RWPE2 (cell line): Measurements from ENCODE around the gene CNTLN.

Experiments
- ATAC-seq: fragments of 200-7000 bp; cut with Tn5 transposase; 3 replicates; pipeline ENCODE4 v1.9.1; 2021; ENCODE audit warnings: low read depth
- DNase-seq: peaks from one replicate; pipeline ENCODE4 v3.0.0-alpha.2; 2020; ENCODE audit warnings: low spot score
- H3K27ac ChIP-seq: fragments of 450-650 bp; 2 replicates; pipeline ENCODE4 v1.5.1; 2017; ENCODE audit warnings: mild to moderate bottlenecking; ENCODE audit not compliant: poor library complexity, severe bottlenecking
- H3K27me3 ChIP-seq: fragments of 250-450 bp; sonication (Bioruptor Pico); 2 replicates; pipeline ENCODE4 v1.5.1; 2021; ENCODE audit warnings: mild to moderate bottlenecking, moderate library complexity; ENCODE audit not compliant: insufficient read depth, poor library complexity, severe bottlenecking
- H3K36me3 ChIP-seq: fragments of 250-450 bp; sonication (Bioruptor Pico); 2 replicates; pipeline ENCODE4 v1.5.1; 2020; ENCODE audit warnings: low read depth, mild to moderate bottlenecking, moderate library complexity
- H3K4me1 ChIP-seq: fragments of 250-450 bp; sonication (Bioruptor Pico); 2 replicates; pipeline ENCODE4 v1.5.1; 2021; ENCODE audit warnings: mild to moderate bottlenecking, moderate library complexity; ENCODE audit not compliant: insufficient read depth, poor library complexity, severe bottlenecking
- H3K4me3 ChIP-seq: fragments of 250-450 bp; sonication (Bioruptor Pico); 2 replicates; pipeline ENCODE4 v1.5.1; 2021; ENCODE audit warnings: mild to moderate bottlenecking, moderate library complexity; ENCODE audit not compliant: severe bottlenecking
- H3K9me3 ChIP-seq: fragments of 250-450 bp; sonication (Bioruptor Pico); 2 replicates; pipeline ENCODE4 v1.5.1; 2021; ENCODE audit warnings: mild to moderate bottlenecking, moderate library complexity; ENCODE audit not compliant: severe bottlenecking
- TF ChIP-seq, protein P1 (sequence below): fragments of 450-650 bp; IDR thresholded peaks from one replicate; pipeline ENCODE4 v1.5.1; 2017; ENCODE audit warnings: mild to moderate bottlenecking, moderate library complexity; ENCODE audit not compliant: poor library complexity, severe bottlenecking

CNTLN gene

DNA sequence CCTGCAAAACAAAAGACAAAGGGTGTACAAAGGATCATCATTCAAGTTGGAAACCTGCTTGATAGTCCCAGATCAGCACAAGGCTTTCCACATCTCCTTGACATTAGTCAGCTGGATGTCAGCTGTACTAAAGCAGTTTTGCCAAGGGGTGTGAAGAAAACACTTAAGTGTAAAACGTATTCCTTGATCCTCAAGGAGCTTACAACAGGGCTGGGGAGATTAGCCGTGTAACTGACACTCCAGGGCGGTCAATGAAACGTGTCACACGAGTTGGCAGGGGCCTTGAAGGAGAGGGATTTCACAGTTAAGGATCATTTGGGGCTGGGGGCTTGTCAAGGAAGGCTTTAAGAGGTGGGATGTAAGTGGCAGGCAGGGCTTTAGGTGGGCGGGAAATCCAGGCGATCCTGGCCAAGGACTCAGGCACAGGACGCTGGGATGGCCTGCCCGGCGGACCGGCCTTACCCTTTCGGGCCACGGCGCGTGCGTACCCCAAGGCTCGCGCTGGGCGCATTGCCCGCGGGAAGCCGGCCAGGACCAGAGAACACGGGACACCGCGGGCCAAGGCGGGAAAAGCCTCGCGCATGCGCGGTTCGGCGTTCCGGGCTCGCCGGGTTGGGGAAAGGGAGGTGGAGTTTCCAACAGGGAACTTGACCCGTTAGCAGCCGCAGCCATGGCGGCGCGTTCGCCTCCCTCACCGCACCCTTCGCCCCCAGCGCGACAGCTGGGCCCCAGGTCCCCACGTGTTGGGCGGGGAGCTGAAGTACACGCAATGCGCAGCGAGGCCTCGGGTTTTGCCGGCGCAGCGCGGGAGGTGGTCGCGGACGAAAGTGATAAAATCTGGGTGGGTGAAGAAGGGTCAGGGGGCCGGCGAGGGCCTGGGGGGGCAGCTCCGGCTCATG, at the start of gene CNTLN:
Gene CNTLN, plus strand, starts transcription at position 645 of the 899 bp plus-strand sequence. Its CDS starts 26 bp downstream, at position 671.
- Histone ChIP-seq H3K27me3 (no peaks in the 10 kb centered on the region), H3K27ac (peak within 1 kb of the TSS; percentile 32), H3K9me3 (no peaks in the 10 kb centered on the region), H3K4me1 (peaks cover 6% of the 10 kb centered on the region), H3K4me3 (peak within 1 kb of the TSS; percentile 80), H3K36me3 (0 out of 2 replicates have a peak, but pooled peaks cover 4% of the 10 kb centered on the region)
- peak; percentile 88 for ATAC-seq
- peak; percentile 86 for DNase-seq
- TF ChIP-seq, protein P1, sequence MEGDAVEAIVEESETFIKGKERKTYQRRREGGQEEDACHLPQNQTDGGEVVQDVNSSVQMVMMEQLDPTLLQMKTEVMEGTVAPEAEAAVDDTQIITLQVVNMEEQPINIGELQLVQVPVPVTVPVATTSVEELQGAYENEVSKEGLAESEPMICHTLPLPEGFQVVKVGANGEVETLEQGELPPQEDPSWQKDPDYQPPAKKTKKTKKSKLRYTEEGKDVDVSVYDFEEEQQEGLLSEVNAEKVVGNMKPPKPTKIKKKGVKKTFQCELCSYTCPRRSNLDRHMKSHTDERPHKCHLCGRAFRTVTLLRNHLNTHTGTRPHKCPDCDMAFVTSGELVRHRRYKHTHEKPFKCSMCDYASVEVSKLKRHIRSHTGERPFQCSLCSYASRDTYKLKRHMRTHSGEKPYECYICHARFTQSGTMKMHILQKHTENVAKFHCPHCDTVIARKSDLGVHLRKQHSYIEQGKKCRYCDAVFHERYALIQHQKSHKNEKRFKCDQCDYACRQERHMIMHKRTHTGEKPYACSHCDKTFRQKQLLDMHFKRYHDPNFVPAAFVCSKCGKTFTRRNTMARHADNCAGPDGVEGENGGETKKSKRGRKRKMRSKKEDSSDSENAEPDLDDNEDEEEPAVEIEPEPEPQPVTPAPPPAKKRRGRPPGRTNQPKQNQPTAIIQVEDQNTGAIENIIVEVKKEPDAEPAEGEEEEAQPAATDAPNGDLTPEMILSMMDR = no peak

- Histone ChIP-seq H3K9me3 (no peaks in the 10 kb centered on the region), H3K36me3 (no peaks in the 10 kb centered on the region), H3K4me3 (no peak overlapping the region), H3K27ac (no peak overlapping the region), H3K4me1 (no peaks in the 10 kb centered on the region), H3K27me3 (no peaks in the 10 kb centered on the region)
- TF ChIP-seq, protein P1 = no peak
- ATAC-seq = no peak
- no peak for DNase-seq
Measured at GRCh38 chr9:17088566-17088965, 46.3 kb upstream of the CNTLN start.

GRCh38 chr9:17090041-17090440, 44.8 kb upstream of the CNTLN start:
- H3K27me3 ChIP-seq = no peaks in the 10 kb centered on the region
- TF ChIP-seq, protein P1 = no peak
- ATAC-seq (no peak), DNase-seq (no peak)
- no peaks in the 10 kb centered on the region for H3K4me1 ChIP-seq
- no peaks in the 10 kb centered on the region for H3K9me3 ChIP-seq
- no peak overlapping the region for H3K4me3 ChIP-seq
- no peaks in the 10 kb centered on the region for H3K36me3 ChIP-seq
- H3K27ac ChIP-seq = no peak overlapping the region

- Histone ChIP-seq H3K36me3 (no peaks in the 10 kb centered on the region), H3K4me1 (no peaks in the 10 kb centered on the region), H3K27me3 (no peaks in the 10 kb centered on the region), H3K4me3 (no peak overlapping the region), H3K27ac (no peak overlapping the region), H3K9me3 (no peaks in the 10 kb centered on the region)
- TF ChIP-seq, protein P1 = peak; percentile 79
- DNase-seq = no peak
- ATAC-seq = no peak; the same call in 2 of the 3 replicates
Measured at GRCh38 chr9:17116400-17116837, 18.4 kb upstream of the CNTLN start.

DNA sequence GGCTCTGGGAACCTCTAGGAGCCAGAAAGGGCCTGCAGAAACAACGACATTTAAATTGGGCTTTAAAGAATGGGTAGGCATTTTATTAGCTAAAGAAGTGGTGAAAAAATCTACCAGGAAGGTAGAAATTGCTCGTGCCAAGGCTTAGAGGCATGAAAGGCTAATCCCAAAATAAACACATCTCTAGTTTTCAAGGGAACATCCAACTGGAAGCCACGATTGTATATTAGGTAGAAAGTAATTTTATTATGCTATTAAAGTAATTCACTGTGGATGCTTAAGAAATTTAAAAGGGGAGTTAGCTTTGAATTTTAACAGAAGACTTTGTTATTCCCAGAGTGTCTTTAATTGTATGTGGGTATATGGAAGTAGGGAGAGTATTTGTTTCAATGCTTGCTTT, 17.5 kb upstream of the CNTLN start:
- no peak overlapping the region for H3K27ac ChIP-seq
- no peaks in the 10 kb centered on the region for H3K27me3 ChIP-seq

More for the DNA sequence above, 17.5 kb upstream of the CNTLN start:
- Histone ChIP-seq H3K4me3 (no peak overlapping the region), H3K4me1 (no peaks in the 10 kb centered on the region), H3K9me3 (no peaks in the 10 kb centered on the region), H3K36me3 (no peaks in the 10 kb centered on the region)
- TF ChIP-seq, protein P1 = no peak
- DNase-seq (no peak), ATAC-seq (no peak)
